BLaER1 treated with 17β-estradiol and CSF1 and Interleukin-3, amounts not matched to agents 10 nM and 100 nM (cell line): ENCODE results near the gene DNAJC16.
A peak's percentile ranks its signal among the peaks of the same experiment; 100 is the strongest.
"Not testable (repeated sequence)": the region's sequence is repeated elsewhere in the genome, so short reads cannot be mapped to it uniquely, and the experiment has no call there.

Experiments
- H3K27ac ChIP-seq, 11 experiments: shearing (Covaris generic); formaldehyde crosslinking; 2 replicates each; pipeline ENCODE4 v1.8.1; 2022
- H3K27me3 ChIP-seq, 11 experiments: shearing (Covaris generic); formaldehyde crosslinking; 2 replicates each; pipeline ENCODE4 v1.8.1; 2022
- H3K36me3 ChIP-seq, 11 experiments: shearing (Covaris generic); formaldehyde crosslinking; 2 replicates each; pipeline ENCODE4 v1.8.1; 2022
- H3K4me1 ChIP-seq, 10 experiments: shearing (Covaris generic); formaldehyde crosslinking; 2 replicates each; pipeline ENCODE4 v1.8.1; 2022
- H3K4me2 ChIP-seq, 11 experiments: shearing (Covaris generic); formaldehyde crosslinking; 2 replicates each; pipeline ENCODE4 v1.8.1; 2022
- H3K4me3 ChIP-seq, 10 experiments: shearing (Covaris generic); formaldehyde crosslinking; 2 replicates each; pipeline ENCODE4 v1.8.1; 2022
- H3K9ac ChIP-seq, 11 experiments: shearing (Covaris generic); formaldehyde crosslinking; 2 replicates each; pipeline ENCODE4 v1.8.1; 2022
- H3K9me3 ChIP-seq, 11 experiments: shearing (Covaris generic); formaldehyde crosslinking; replicated peaks in 1 of 11; 2 replicates each; pipeline ENCODE4 v1.8.1; 2022
- H4K20me1 ChIP-seq, 11 experiments: shearing (Covaris generic); formaldehyde crosslinking; 2 replicates each; pipeline ENCODE4 v1.8.1; 2022
- Cebpa-rat ChIP-seq, 11 experiments: shearing (Covaris generic); IDR thresholded peaks; 2 replicates each; pipeline ENCODE4 v1.8.1; 2022

DNAJC16 gene

DNA sequence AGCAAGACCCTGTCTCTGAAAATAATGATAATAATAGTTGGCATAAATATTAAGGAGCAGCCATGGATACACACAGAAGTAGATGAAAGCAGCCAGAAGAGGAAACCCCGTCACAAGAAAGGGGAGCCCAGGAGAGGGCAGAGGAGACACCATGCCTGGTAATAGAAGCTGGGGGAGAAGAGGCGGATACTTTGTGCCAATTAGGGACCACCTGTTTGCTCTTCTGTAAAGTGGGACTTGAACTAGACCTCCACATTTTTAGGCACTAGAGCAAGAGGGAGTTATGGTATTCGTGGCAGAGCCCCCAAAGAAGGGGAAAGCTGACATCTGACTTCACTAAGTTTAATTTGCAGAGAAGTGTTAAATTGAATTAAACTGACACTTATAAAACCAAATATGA is 38.3 kb upstream of the DNAJC16 start:
- H3K4me3 ChIP-seq, result no peak overlapping the region
- H3K27me3 ChIP-seq, result no peaks in the 10 kb centered on the region
- H3K36me3 ChIP-seq, result peaks cover 2 to 47% (median 16%) of the 10 kb centered on the region in 11 experiments; a peak in 20 of 22 replicates
- no peaks in the 10 kb centered on the region; a peak in 1 of 22 replicates for H4K20me1 ChIP-seq
- H3K4me2 ChIP-seq, result no peak overlapping the region
- H3K9me3 ChIP-seq, result no peaks in the 10 kb centered on the region
- H3K9ac ChIP-seq, result no peak overlapping the region
- H3K27ac ChIP-seq, result no peak overlapping the region
- TF ChIP-seq Cebpa-rat (IDR thresholded peaks at IDR 0.05), result no peak
- peaks cover 0 to 13% (median 10%) of the 10 kb centered on the region in 10 experiments; a peak in 12 of 20 replicates for H3K4me1 ChIP-seq

DNA sequence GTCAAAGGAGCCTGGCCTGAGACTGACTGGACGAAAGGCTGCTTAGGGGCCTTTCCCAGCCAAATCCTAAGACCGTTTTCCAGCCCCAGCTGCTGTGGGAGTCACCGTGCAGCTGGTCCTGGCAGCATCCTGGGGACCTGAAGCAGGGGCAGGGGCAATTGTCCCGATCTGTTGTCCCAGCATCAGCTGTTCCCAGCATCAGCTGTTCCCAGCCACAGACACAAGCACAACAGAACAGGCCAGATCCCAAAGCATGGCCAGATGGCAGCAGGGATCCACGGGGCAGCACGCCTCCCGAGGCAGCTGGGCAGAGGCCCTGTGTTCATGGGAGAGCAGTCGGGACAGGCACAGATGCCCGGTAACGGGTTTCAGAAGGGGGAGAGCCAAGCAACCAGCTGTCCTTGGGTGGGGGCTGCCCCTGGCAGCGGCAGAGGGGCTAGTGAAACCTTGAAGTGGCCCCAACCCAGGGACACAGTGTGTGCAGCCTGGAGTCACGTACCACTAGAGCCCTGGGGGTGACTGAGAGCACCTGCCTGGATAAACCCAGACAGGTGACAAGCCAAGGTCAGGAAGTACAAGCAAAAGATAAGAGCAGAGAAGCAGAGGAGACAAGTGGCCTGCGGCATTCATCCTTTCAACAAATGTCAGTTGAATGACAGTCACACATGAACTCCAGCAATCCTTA is 37.5 kb upstream of the DNAJC16 start:
- no peak overlapping the region for H3K9ac ChIP-seq
- peaks cover 11 to 55% (median 24%) of the 10 kb centered on the region in 11 experiments; a peak in 21 of 22 replicates for H3K36me3 ChIP-seq
- H4K20me1 ChIP-seq, result no peaks in the 10 kb centered on the region; a peak in 1 of 22 replicates
- H3K27ac ChIP-seq, result no peak overlapping the region
- peaks cover 0 to 13% (median 10%) of the 10 kb centered on the region in 10 experiments; a peak in 12 of 20 replicates for H3K4me1 ChIP-seq
- no peak for TF ChIP-seq Cebpa-rat (IDR thresholded peaks at IDR 0.05)
- no peak overlapping the region for H3K4me3 ChIP-seq
- H3K27me3 ChIP-seq, result no peaks in the 10 kb centered on the region
- no peak overlapping the region for H3K4me2 ChIP-seq
- H3K9me3 ChIP-seq, result no peaks in the 10 kb centered on the region

DNA sequence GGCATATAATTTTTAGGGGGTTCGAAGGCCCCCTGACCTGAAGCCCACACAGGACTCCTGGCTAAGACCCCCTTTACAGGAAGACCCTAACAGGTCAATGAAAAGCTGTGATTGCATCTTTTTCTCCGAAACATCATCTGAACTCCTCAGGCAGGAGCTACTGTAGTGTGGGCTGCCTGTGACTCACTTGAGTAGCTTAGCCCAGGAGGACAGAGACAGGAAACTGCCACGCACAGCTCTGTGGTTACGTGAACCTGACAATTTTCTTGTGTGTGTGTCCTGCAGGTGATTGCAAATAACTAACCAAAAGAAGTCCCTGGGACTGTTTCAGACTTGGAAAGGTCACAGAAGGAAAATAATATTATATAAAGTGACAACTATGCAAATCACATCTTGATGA is 35.6 kb upstream of the DNAJC16 start:
- Histone ChIP-seq H3K4me1 (peaks cover 0 to 13% (median 10%) of the 10 kb centered on the region in 10 experiments; a peak in 12 of 20 replicates), H3K9ac (peak overlapping the region in 1 of 11 experiments; percentile 43; a peak in 2 of 22 replicates), H3K4me2 (peak overlapping the region in 3 of 11 experiments; percentile 1 to 21 (median 12); a peak in 3 of 22 replicates), H3K36me3 (peaks cover 15 to 61% (median 33%) of the 10 kb centered on the region in 11 experiments; a peak in 21 of 22 replicates)
- not testable (repeated sequence) for H3K4me3 ChIP-seq, H3K9me3 ChIP-seq, H3K27me3 ChIP-seq, H3K27ac ChIP-seq, H4K20me1 ChIP-seq

DNA sequence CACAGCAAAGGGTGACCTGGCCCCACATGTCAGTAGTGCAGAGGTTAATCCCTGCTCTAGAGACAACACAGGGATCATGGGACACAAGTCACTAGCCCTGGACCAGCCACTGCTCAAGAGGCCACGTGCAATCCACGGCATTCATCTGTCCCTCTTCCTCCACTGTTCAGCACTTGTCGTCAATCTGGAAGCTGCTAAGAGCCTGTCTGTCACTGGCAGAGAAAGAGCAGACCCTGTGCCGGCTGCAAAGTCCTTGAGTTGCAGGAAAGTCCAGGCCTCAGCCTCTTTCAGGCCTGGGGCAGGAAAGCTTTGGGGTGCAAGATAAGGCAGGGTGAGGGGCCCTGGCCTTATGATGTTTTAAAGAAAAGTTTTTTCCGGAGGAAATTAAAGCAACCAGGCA is 34.1 kb upstream of the DNAJC16 start:
- Histone ChIP-seq H3K27ac (no peak overlapping the region), H4K20me1 (no peaks in the 10 kb centered on the region; a peak in 1 of 22 replicates)
- no peak for TF ChIP-seq Cebpa-rat (IDR thresholded peaks at IDR 0.05)

DNA sequence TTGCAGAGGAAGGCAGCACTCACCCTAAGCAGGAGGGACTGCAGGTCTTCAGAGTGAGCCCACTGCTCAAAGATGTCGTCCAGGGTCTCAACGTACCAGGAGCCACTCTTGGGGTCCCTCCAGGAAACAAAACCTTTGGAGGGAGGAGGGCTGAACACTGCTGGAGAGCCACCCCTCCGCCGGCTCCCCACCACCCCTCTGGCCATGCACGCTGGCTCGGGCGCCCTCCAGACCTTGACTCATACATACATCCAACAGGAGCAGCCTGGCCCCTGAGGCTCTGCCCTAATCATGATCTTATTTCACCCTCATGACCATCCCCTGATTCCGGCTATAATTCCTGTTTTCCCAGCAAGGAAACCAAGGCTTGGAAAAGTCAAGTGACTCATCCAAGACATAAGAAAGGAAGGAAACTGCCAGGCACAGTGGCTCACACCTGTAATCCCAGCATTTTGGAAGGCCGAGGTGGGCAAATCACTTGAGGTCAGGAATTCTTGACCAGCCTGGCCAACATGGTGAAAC is 32.7 kb upstream of the DNAJC16 start:
- TF ChIP-seq Cebpa-rat (IDR thresholded peaks at IDR 0.05), result no peak
- Histone ChIP-seq H3K36me3 (peaks cover 20 to 75% (median 42%) of the 10 kb centered on the region in 11 experiments), H3K4me3 (no peak overlapping the region), H3K9ac (no peak overlapping the region), H4K20me1 (no peaks in the 10 kb centered on the region; a peak in 1 of 22 replicates), H3K9me3 (peaks cover 6 to 12% (median 9%) of the 10 kb centered on the region in 11 experiments; a peak in 20 of 22 replicates), H3K27ac (no peak overlapping the region), H3K4me1 (peaks cover 0 to 13% (median 10%) of the 10 kb centered on the region in 10 experiments; a peak in 12 of 20 replicates), H3K27me3 (no peaks in the 10 kb centered on the region), H3K4me2 (no peak overlapping the region)

More for the DNA sequence above, 34.1 kb upstream of the DNAJC16 start:
- no peak overlapping the region for H3K4me3 ChIP-seq
- peaks cover 0 to 2% (median under 1%) of the 10 kb centered on the region in 11 experiments; a peak in 16 of 22 replicates for H3K9me3 ChIP-seq
- H3K27me3 ChIP-seq, result no peaks in the 10 kb centered on the region
- H3K4me2 ChIP-seq, result no peak overlapping the region
- no peak overlapping the region for H3K9ac ChIP-seq
- peaks cover 0 to 13% (median 10%) of the 10 kb centered on the region in 10 experiments; a peak in 12 of 20 replicates for H3K4me1 ChIP-seq
- peaks cover 20 to 63% (median 32%) of the 10 kb centered on the region in 11 experiments; a peak in 21 of 22 replicates for H3K36me3 ChIP-seq

DNA sequence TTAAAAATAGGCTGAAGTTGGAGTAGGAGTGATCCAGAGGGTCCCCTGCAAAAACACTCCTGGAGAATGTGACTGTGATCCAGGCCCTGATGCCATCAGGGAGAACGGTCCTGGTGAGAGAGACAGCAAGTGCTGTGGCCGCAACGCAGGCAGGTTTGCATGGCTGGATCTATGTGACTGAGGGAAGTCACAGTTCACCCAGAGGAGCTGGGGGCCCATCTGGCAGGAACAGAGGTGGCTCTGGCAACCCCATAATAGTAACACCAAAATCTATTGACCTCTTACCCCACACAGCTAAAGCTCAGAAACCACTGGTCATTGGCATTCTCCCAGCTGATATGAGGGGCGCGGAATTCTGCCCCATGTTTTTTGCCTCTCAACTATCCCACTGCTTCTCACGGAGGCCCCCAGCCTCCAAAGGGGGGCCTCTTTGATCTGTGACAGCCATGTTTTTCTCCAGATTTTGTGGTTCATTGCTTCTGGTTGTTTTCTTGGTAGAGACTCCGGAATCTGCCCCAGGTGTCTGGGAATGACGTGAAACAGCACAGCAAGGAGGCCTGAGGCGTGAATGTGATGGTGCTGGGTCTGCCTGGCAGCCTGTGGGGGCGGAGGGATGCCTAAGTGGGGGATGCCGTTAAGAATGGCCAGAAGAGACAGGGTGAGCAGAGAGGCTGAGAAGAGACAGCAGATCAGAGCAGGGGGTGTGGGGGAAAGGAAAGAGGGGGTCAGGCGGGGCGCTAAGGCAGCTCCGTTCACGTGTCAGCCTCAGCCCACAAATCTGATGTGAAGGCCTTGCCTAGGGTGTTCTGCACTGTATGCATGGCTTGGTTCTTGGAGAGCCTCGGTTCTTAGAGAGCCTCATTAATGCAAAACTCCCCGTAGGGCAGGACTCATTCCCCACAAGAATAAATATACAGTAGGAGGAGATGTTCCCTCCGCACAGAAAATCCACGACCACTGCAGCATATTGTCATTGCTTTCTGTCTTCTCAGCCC is 26.2 kb upstream of the DNAJC16 start:
- H3K36me3 ChIP-seq, result peaks cover 9 to 78% (median 47%) of the 10 kb centered on the region in 11 experiments; a peak in 20 of 22 replicates

DNA sequence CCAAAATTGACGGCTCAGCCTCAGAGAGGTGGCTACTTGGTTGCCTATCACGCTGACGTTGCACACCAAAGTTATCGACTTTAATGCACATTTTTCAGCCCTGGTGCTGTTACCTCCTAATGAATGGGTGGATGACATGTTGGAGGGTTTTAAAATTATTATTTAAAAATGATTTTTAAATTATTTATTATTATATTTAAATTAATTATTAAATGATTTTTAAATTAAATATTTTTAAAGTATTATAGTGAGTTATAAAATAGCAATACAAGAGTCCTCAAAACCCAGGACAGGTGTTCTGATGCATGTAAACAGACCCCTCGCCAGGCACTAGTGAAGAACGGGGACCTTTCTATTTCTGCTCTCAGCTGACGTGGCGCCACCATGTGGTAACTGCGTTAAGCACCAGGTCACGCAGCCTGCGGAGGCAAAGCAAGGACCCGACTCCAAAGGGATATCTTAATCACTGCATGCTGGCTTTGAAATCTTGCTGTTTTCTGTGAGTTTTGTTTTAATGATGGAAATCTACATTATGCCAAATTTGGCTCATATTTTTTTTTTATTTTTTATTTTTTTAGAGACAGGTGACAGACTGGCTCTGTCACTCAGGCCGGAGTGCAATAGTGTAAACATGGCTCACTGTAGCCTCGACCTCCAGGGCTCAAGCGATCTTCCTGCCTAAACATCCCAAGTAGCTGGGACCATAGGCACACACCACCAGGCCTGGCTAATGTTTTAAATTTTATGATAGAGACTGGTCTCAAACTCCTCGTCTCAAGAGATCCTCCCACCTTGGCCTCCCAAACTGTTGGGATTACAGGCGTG is 25.2 kb upstream of the DNAJC16 start:
- no peak overlapping the region for H3K9ac ChIP-seq
- peaks cover 9 to 17% (median 12%) of the 10 kb centered on the region in 10 experiments; a peak in 18 of 20 replicates for H3K4me1 ChIP-seq
- no peak overlapping the region for H3K4me2 ChIP-seq
- H3K27ac ChIP-seq, result no peak overlapping the region
- H3K36me3 ChIP-seq, result peaks cover 14 to 86% (median 52%) of the 10 kb centered on the region in 11 experiments; a peak in 20 of 22 replicates
- H3K9me3 ChIP-seq, result peaks cover 6 to 12% (median 9%) of the 10 kb centered on the region in 11 experiments; a peak in 20 of 22 replicates
- no peaks in the 10 kb centered on the region for H3K27me3 ChIP-seq
- no peak for TF ChIP-seq Cebpa-rat (IDR thresholded peaks at IDR 0.05)
- peaks cover 0 to 17% (median 0%) of the 10 kb centered on the region in 11 experiments; a peak in 2 of 22 replicates for H4K20me1 ChIP-seq
- H3K4me3 ChIP-seq, result no peak overlapping the region

More for the DNA sequence above, 26.2 kb upstream of the DNAJC16 start:
- Histone ChIP-seq H3K4me3 (no peak overlapping the region), H3K27ac (no peak overlapping the region), H3K27me3 (no peaks in the 10 kb centered on the region), H3K9me3 (peaks cover 6 to 12% (median 9%) of the 10 kb centered on the region in 11 experiments; a peak in 20 of 22 replicates), H3K4me2 (no peak overlapping the region), H3K9ac (no peak overlapping the region), H3K4me1 (peaks cover 9 to 17% (median 12%) of the 10 kb centered on the region in 10 experiments; a peak in 18 of 20 replicates), H4K20me1 (peaks cover 0 to 13% (median 0%) of the 10 kb centered on the region in 11 experiments; a peak in 2 of 22 replicates)
- TF ChIP-seq Cebpa-rat (IDR thresholded peaks at IDR 0.05), result no peak

DNA sequence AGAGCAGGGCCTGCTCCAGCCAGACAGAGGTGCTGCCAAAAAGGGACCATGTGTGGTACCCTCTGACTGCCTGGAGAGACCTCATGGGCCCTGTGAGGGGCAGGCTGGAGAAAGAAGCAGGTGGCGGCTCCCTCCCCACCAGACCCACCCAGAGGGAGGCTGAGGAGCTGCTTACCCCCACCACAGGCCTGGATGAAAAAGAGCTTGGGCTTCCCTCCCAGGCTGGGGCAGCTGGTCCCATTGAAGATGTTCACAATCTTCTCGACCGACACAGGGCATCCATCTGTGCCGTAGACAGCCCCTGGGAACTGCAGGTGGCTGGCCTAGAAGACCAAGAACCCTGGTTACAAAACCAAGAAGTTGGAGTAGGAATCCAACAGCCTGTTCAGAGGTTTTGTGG is 22.2 kb upstream of the DNAJC16 start:
- Histone ChIP-seq H3K4me1 (peaks cover 9 to 24% (median 13%) of the 10 kb centered on the region in 10 experiments; a peak in 18 of 20 replicates), H3K4me3 (no peak overlapping the region), H3K27me3 (no peaks in the 10 kb centered on the region), H3K4me2 (no peak overlapping the region), H4K20me1 (peaks cover 0 to 17% (median 0%) of the 10 kb centered on the region in 11 experiments; a peak in 3 of 22 replicates), H3K9ac (no peak overlapping the region), H3K9me3 (no peaks in the 10 kb centered on the region), H3K27ac (no peak overlapping the region), H3K36me3 (peaks cover 11 to 79% (median 44%) of the 10 kb centered on the region in 11 experiments; a peak in 18 of 22 replicates)
- no peak for TF ChIP-seq Cebpa-rat (IDR thresholded peaks at IDR 0.05)
